ENCODE results near the gene SALL1. TPM values are rescaled to one million over a fixed set of nuclear protein-coding genes. Genes with fewer than 3 reads are reported as not detected.

SALL1 gene
- total RNA-seq, result under 0.01 and 0.05 TPM in 2 replicates

- DNase-seq, result no peak
These were observed at the start of gene SALL1 for GRCh38 chr16:51150888-51151320. SALL1 (minus strand) TSS chr16:51151270; CDS start chr16:51151241, 29 bp downstream.

- DNase-seq, result no peak
These were observed 49.7 kb upstream of the SALL1 start for GRCh38 chr16:51200793-51201192.

GRCh38 chr16:51197953-51198748 lies 47.1 kb upstream of the SALL1 start:
- DNase-seq, result no peak

- DNase-seq, result no peak
These were observed 42.8 kb upstream of the SALL1 start for GRCh38 chr16:51193879-51194278.

- no peak for DNase-seq
These were observed 33.8 kb upstream of the SALL1 start for GRCh38 chr16:51184702-51185433.

- no peak for DNase-seq
These were observed 30.4 kb upstream of the SALL1 start for GRCh38 chr16:51181503-51181811.

GRCh38 chr16:51180719-51181502 lies 29.8 kb upstream of the SALL1 start:
- DNase-seq, result no peak

GRCh38 chr16:51175081-51175480 lies 24.0 kb upstream of the SALL1 start:
- no peak for DNase-seq

GRCh38 chr16:51172368-51172767 lies 21.3 kb upstream of the SALL1 start:
- DNase-seq, result no peak

- no peak for DNase-seq
These were observed 17.7 kb upstream of the SALL1 start for GRCh38 chr16:51168755-51169154.

- DNase-seq, result no peak
These were observed 16.3 kb upstream of the SALL1 start for GRCh38 chr16:51167170-51167895.

GRCh38 chr16:51166541-51166940 lies 15.5 kb upstream of the SALL1 start:
- DNase-seq, result no peak

GRCh38 chr16:51166091-51166490 lies 15.0 kb upstream of the SALL1 start:
- no peak for DNase-seq

GRCh38 chr16:51165043-51165442 lies 14.0 kb upstream of the SALL1 start:
- DNase-seq, result no peak

- no peak for DNase-seq
These were observed 13.5 kb upstream of the SALL1 start for GRCh38 chr16:51164574-51164973.

GRCh38 chr16:51163894-51164566 lies 13.0 kb upstream of the SALL1 start:
- no peak for DNase-seq

- no peak for DNase-seq
These were observed 12.3 kb upstream of the SALL1 start for GRCh38 chr16:51163366-51163765.

- DNase-seq, result no peak
These were observed 10.5 kb upstream of the SALL1 start for GRCh38 chr16:51161440-51162195.

- no peak for DNase-seq
These were observed 8.8 kb upstream of the SALL1 start for GRCh38 chr16:51159865-51160264.

GRCh38 chr16:51159296-51159695 lies 8.2 kb upstream of the SALL1 start:
- DNase-seq, result no peak

GRCh38 chr16:51157698-51158097 lies 6.6 kb upstream of the SALL1 start:
- DNase-seq, result no peak

Measured in dermis blood vessel endothelial cell (primary cell).